GM23248 (cell line): ENCODE data around the gene VWA8.

Source experiments
- EZH2 ChIP-seq: fragments of 200-600 bp; sonication (generic); IDR thresholded peaks from 2 replicates; pipeline ENCODE4 v1.6.1; 2018; ENCODE audit warnings: antibody characterized with exemption, mild to moderate bottlenecking; ENCODE audit not compliant: insufficient read depth, poor library complexity, severe bottlenecking
- EZH2phosphoT487 ChIP-seq: fragments of 200-600 bp; sonication (generic); IDR thresholded peaks from 2 replicates; pipeline ENCODE4 v1.6.1; 2018; ENCODE audit warnings: antibody characterized with exemption, moderate library complexity, mild to moderate bottlenecking, low read depth; ENCODE audit not compliant: insufficient read depth

DNA sequence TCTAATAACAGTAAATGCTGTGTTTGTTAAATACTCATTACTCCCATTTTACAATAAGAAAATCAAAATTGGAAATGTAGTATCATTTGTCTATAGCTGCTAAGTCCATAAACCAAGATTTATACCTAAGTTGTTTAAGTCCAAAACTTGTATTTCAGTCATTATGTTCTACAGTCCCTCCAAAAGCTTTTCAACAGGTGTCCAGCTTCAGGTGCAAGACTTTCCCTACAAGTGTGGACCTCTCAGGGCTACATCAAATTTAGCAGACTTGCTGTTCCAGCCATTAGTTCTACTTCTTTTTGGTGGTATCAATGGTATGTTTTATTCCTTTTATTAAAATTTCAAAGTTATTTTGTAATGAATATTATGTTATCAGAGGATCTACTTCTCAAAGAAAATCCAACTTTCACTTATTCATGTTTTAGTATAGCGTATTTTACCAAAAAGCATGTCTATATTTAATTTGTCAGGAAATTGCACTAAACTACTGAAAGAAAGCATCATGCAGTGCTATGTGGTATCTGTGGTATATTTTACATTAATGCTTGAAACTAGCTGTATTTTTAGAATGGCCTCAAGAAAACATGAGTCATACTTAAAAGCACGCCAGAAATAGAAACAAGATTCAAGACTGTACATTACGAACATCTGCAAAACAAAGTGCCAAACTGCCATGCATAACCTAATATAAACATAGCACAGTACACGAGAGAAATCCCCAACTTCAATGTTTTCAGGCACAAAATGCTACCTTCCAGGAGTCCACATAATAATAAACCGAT lies 44.5 kb downstream of the VWA8 start:
- TF ChIP-seq EZH2 (no peak), EZH2phosphoT487 (no peak)
